ENCODE data around the gene PHACTR3.

PHACTR3 gene

DNA sequence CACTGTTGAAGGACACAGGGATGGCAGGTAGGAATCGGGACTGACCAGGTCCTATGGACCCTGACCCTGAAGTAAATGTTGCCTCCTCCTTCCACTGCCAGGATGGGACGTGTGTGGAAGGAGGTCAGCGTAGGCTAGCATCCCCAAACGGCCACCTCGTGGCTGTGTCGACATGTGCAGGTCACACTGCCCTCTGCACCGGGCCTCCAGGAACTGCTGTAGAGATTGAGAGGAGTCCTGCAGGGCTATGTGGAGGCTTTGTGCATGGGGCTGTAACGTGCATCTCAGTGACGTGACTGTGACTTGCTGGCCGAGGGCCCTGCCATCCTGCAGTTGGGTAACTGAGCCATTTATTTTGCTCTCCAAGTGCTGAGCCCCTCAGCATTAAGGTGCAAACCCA lies 149.5 kb downstream of the PHACTR3 start:
- Histone ChIP-seq H3K27ac (ENCODE audit: low read depth in 2 of 2, low read length in 2 of 2) (no peak overlapping the region), H3K9ac (ENCODE audit: low read depth in 1 of 2, low read length in 2 of 2) (no peak overlapping the region), H3K4me3 (ENCODE audit: low read length in 2 of 2) (no peak overlapping the region), H3K36me3 (ENCODE audit: control insufficient read depth in 2 of 2, insufficient read depth in 2 of 2, low read length in 2 of 2) (no peaks in the 10 kb centered on the region), H3K4me1 (ENCODE audit: control insufficient read depth in 2 of 2, insufficient read depth in 2 of 2, low read length in 2 of 2) (peaks cover 0 to 10% of the 10 kb centered on the region in 2 donors), H3K27me3 (ENCODE audit: control insufficient read depth in 2 of 2, insufficient read depth in 2 of 2, low read length in 2 of 2) (peaks cover 2 to 6% of the 10 kb centered on the region in 2 donors), H3K9me3 (ENCODE audit: control insufficient read depth in 2 of 2, low read length in 2 of 2) (no peaks in the 10 kb centered on the region)

DNA sequence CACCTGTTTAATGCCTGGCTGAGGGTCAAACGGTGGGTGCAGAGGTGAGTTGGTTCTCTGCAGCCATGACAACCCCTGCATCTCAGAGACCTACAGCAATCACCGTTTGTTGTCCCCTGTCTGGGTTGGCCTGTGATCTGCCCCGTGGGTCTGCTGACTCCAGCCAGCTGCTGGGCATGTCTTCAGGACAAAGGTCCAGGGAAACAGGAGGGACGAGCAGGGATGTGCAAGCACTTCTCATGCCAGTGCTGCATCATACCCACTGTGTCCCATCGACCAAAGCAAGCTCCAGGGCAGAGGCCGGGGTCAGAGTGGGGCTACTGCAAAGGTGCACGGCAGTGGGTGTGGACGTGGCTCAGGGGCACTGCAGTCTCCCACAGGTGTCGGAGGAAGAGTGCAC lies 150.2 kb downstream of the PHACTR3 start:
- peaks cover 2 to 6% of the 10 kb centered on the region in 2 donors for H3K27me3 ChIP-seq (ENCODE audit: control insufficient read depth in 2 of 2, insufficient read depth in 2 of 2, low read length in 2 of 2)
- H3K4me3 ChIP-seq (ENCODE audit: low read length in 2 of 2), result no peak overlapping the region
- H3K9ac ChIP-seq (ENCODE audit: low read depth in 1 of 2, low read length in 2 of 2), result no peak overlapping the region
- H3K4me1 ChIP-seq (ENCODE audit: control insufficient read depth in 2 of 2, insufficient read depth in 2 of 2, low read length in 2 of 2), result peaks cover 0 to 10% of the 10 kb centered on the region in 2 donors
- no peak overlapping the region for H3K27ac ChIP-seq (ENCODE audit: low read depth in 2 of 2, low read length in 2 of 2)
- H3K9me3 ChIP-seq (ENCODE audit: control insufficient read depth in 2 of 2, low read length in 2 of 2), result no peaks in the 10 kb centered on the region
- H3K36me3 ChIP-seq (ENCODE audit: control insufficient read depth in 2 of 2, insufficient read depth in 2 of 2, low read length in 2 of 2), result no peaks in the 10 kb centered on the region

- H3K4me3 ChIP-seq (ENCODE audit: low read length in 2 of 2), result no peak overlapping the region
- no peaks in the 10 kb centered on the region for H3K36me3 ChIP-seq (ENCODE audit: control insufficient read depth in 2 of 2, insufficient read depth in 2 of 2, low read length in 2 of 2)
- H3K9me3 ChIP-seq (ENCODE audit: control insufficient read depth in 2 of 2, low read length in 2 of 2), result no peaks in the 10 kb centered on the region
- no peak overlapping the region for H3K27ac ChIP-seq (ENCODE audit: low read depth in 2 of 2, low read length in 2 of 2)
- H3K27me3 ChIP-seq (ENCODE audit: control insufficient read depth in 2 of 2, insufficient read depth in 2 of 2, low read length in 2 of 2), result peaks cover 0 to 3% of the 10 kb centered on the region in 2 donors
- H3K4me1 ChIP-seq (ENCODE audit: control insufficient read depth in 2 of 2, insufficient read depth in 2 of 2, low read length in 2 of 2), result peaks cover 0 to 10% of the 10 kb centered on the region in 2 donors
- no peak overlapping the region for H3K9ac ChIP-seq (ENCODE audit: low read depth in 1 of 2, low read length in 2 of 2)
These were observed 151.9 kb downstream of the PHACTR3 start for GRCh38 chr20:59756241-59756640.

DNA sequence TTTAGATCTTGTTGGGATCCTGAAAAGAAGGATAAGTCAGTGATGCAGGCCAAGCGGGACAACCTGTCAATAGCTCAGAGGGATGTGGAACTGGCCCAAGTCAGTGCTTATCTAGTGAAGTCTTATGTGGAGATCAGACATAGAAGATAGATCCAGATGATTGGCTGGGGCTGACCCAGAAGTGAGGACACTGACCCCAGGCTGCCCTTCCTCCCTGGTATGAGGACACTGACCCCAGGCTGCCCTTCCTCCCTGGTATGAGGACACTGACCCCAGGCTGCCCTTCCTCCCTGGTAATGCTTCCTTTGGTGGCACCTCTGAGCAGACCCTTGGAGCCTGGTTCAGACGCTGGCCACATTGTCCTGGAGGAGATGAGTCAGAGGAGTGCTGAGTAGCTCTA lies 159.7 kb downstream of the PHACTR3 start:
- Histone ChIP-seq H3K4me1 (ENCODE audit: control insufficient read depth in 2 of 2, insufficient read depth in 2 of 2, low read length in 2 of 2) (no peaks in the 10 kb centered on the region), H3K4me3 (ENCODE audit: low read length in 2 of 2) (no peak overlapping the region), H3K36me3 (ENCODE audit: control insufficient read depth in 2 of 2, insufficient read depth in 2 of 2, low read length in 2 of 2) (no peaks in the 10 kb centered on the region), H3K27me3 (ENCODE audit: control insufficient read depth in 2 of 2, insufficient read depth in 2 of 2, low read length in 2 of 2) (no peaks in the 10 kb centered on the region), H3K9ac (ENCODE audit: low read depth in 1 of 2, low read length in 2 of 2) (no peak overlapping the region), H3K27ac (ENCODE audit: low read depth in 2 of 2, low read length in 2 of 2) (no peak overlapping the region), H3K9me3 (ENCODE audit: control insufficient read depth in 2 of 2, low read length in 2 of 2) (no peaks in the 10 kb centered on the region)

DNA sequence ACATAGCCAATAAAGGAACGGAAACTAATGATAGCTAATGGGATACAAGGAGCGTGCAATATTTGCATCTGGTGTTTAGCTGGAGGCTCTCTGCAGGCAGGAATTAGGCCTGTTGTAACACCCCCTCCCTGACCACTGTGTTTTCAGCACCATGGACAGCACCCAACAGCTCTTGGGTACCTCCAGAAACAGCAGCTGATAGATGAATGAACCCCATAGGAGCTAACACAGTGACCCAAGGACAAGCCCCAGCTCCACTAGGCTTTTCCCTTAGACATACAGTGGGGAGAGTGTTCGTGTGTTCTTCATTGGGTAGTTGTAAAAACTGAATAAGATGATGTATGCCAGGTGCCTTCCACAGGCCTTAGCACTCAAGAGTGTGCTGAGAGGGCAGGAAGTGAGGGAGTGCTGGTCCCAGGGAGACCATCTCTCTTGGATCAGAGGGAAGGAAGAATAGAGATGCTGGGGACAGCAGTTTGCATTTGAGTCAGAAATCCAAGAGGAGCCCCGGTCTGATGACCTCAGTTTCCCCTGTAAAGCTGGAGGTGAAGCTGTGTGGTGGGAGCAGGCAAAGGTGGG lies 161.3 kb downstream of the PHACTR3 start:
- no peaks in the 10 kb centered on the region for H3K36me3 ChIP-seq (ENCODE audit: control insufficient read depth in 2 of 2, insufficient read depth in 2 of 2, low read length in 2 of 2)
- H3K4me3 ChIP-seq (ENCODE audit: low read length in 2 of 2), result no peak overlapping the region
- no peak overlapping the region for H3K9ac ChIP-seq (ENCODE audit: low read depth in 1 of 2, low read length in 2 of 2)
- no peaks in the 10 kb centered on the region for H3K4me1 ChIP-seq (ENCODE audit: control insufficient read depth in 2 of 2, insufficient read depth in 2 of 2, low read length in 2 of 2)
- H3K27me3 ChIP-seq (ENCODE audit: control insufficient read depth in 2 of 2, insufficient read depth in 2 of 2, low read length in 2 of 2), result no peaks in the 10 kb centered on the region
- H3K9me3 ChIP-seq (ENCODE audit: control insufficient read depth in 2 of 2, low read length in 2 of 2), result no peaks in the 10 kb centered on the region
- no peak overlapping the region for H3K27ac ChIP-seq (ENCODE audit: low read depth in 2 of 2, low read length in 2 of 2)

DNA sequence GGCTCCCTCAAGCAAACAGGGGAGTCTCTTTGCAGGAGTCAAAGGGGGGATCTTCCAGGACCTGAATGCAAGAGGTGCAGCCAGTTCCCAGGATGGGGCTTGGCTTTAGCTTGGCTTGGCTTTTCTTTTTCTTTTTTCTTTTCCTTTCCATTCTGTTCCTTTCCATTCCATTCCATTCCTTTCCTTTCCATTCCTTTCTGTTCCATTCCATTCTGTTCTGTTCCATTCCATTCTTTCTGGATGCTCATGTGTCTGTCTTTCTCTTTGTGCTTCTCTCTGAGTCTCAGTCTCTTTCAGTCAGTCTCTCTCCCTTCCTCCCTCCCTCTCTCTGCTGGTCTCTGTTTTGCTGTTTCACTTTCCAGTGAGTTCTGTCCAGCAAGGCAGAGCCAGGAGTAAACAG lies 163.3 kb downstream of the PHACTR3 start:
- H3K4me1 ChIP-seq (ENCODE audit: control insufficient read depth in 2 of 2, insufficient read depth in 2 of 2, low read length in 2 of 2), result no peaks in the 10 kb centered on the region
- no peaks in the 10 kb centered on the region for H3K9me3 ChIP-seq (ENCODE audit: control insufficient read depth in 2 of 2, low read length in 2 of 2)
- H3K4me3 ChIP-seq (ENCODE audit: low read length in 2 of 2), result no peak overlapping the region
- H3K27ac ChIP-seq (ENCODE audit: low read depth in 2 of 2, low read length in 2 of 2), result no peak overlapping the region
- H3K27me3 ChIP-seq (ENCODE audit: control insufficient read depth in 2 of 2, insufficient read depth in 2 of 2, low read length in 2 of 2), result no peaks in the 10 kb centered on the region
- H3K36me3 ChIP-seq (ENCODE audit: control insufficient read depth in 2 of 2, insufficient read depth in 2 of 2, low read length in 2 of 2), result no peaks in the 10 kb centered on the region
- no peak overlapping the region for H3K9ac ChIP-seq (ENCODE audit: low read depth in 1 of 2, low read length in 2 of 2)

GRCh38 chr20:59770270-59770669 lies 165.9 kb downstream of the PHACTR3 start:
- Histone ChIP-seq H3K27ac (ENCODE audit: low read depth in 2 of 2, low read length in 2 of 2) (no peak overlapping the region), H3K9me3 (ENCODE audit: control insufficient read depth in 2 of 2, low read length in 2 of 2) (no peaks in the 10 kb centered on the region), H3K36me3 (ENCODE audit: control insufficient read depth in 2 of 2, insufficient read depth in 2 of 2, low read length in 2 of 2) (no peaks in the 10 kb centered on the region), H3K4me3 (ENCODE audit: low read length in 2 of 2) (no peak overlapping the region), H3K27me3 (ENCODE audit: control insufficient read depth in 2 of 2, insufficient read depth in 2 of 2, low read length in 2 of 2) (no peaks in the 10 kb centered on the region), H3K4me1 (ENCODE audit: control insufficient read depth in 2 of 2, insufficient read depth in 2 of 2, low read length in 2 of 2) (no peaks in the 10 kb centered on the region), H3K9ac (ENCODE audit: low read depth in 1 of 2, low read length in 2 of 2) (no peak overlapping the region)

DNA sequence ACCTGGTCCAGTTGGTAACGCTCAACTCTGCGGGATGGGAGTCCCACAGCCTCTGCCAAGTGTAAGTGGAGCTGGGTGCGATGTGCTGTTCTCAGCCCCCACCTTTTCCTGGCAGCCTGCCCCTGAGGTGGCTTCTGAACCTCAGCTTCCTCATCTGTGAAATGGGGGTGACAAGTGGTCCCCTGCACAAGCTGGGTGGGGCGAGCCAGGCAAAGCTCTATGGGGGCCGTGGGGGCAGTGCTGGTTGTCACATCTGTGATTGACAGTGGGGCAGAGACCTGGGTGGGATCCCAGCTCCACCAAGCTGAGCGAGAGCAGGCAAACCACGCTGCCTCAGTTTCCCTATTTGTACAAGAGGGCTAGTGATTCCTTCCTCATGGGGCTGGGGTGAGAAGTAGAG lies 166.5 kb downstream of the PHACTR3 start:
- Histone ChIP-seq H3K4me3 (ENCODE audit: low read length in 2 of 2) (no peak overlapping the region), H3K27ac (ENCODE audit: low read depth in 2 of 2, low read length in 2 of 2) (no peak overlapping the region), H3K27me3 (ENCODE audit: control insufficient read depth in 2 of 2, insufficient read depth in 2 of 2, low read length in 2 of 2) (no peaks in the 10 kb centered on the region), H3K36me3 (ENCODE audit: control insufficient read depth in 2 of 2, insufficient read depth in 2 of 2, low read length in 2 of 2) (no peaks in the 10 kb centered on the region), H3K9ac (ENCODE audit: low read depth in 1 of 2, low read length in 2 of 2) (no peak overlapping the region), H3K4me1 (ENCODE audit: control insufficient read depth in 2 of 2, insufficient read depth in 2 of 2, low read length in 2 of 2) (no peaks in the 10 kb centered on the region), H3K9me3 (ENCODE audit: control insufficient read depth in 2 of 2, low read length in 2 of 2) (no peaks in the 10 kb centered on the region)

GRCh38 chr20:59771506-59772372 lies 167.4 kb downstream of the PHACTR3 start:
- no peaks in the 10 kb centered on the region for H3K36me3 ChIP-seq (ENCODE audit: control insufficient read depth in 2 of 2, insufficient read depth in 2 of 2, low read length in 2 of 2)
- H3K27ac ChIP-seq (ENCODE audit: low read depth in 2 of 2, low read length in 2 of 2), result no peak overlapping the region
- H3K9ac ChIP-seq (ENCODE audit: low read depth in 1 of 2, low read length in 2 of 2), result no peak overlapping the region
- H3K9me3 ChIP-seq (ENCODE audit: control insufficient read depth in 2 of 2, low read length in 2 of 2), result no peaks in the 10 kb centered on the region
- no peaks in the 10 kb centered on the region for H3K27me3 ChIP-seq (ENCODE audit: control insufficient read depth in 2 of 2, insufficient read depth in 2 of 2, low read length in 2 of 2)
- no peaks in the 10 kb centered on the region for H3K4me1 ChIP-seq (ENCODE audit: control insufficient read depth in 2 of 2, insufficient read depth in 2 of 2, low read length in 2 of 2)
- H3K4me3 ChIP-seq (ENCODE audit: low read length in 2 of 2), result no peak overlapping the region

DNA sequence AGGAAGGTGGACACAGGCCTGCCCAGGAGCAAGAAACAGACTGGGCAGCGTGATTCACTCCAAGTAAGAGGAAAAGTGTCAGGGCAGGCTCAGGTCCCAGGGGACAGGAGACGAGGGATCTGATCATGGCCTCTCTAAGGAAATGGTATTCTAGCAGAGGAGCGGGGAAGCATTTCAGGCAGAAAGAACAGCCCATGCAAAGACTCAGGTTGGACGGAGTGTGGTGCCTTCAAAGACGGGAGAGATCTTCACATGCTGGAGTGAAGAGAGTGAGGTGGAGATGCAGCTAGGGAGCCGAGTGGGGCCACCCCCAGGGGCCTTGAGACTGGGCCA lies 168.0 kb downstream of the PHACTR3 start:
- no peaks in the 10 kb centered on the region for H3K9me3 ChIP-seq (ENCODE audit: control insufficient read depth in 2 of 2, low read length in 2 of 2)
- no peak overlapping the region for H3K27ac ChIP-seq (ENCODE audit: low read depth in 2 of 2, low read length in 2 of 2)
- no peaks in the 10 kb centered on the region for H3K27me3 ChIP-seq (ENCODE audit: control insufficient read depth in 2 of 2, insufficient read depth in 2 of 2, low read length in 2 of 2)
- no peak overlapping the region for H3K9ac ChIP-seq (ENCODE audit: low read depth in 1 of 2, low read length in 2 of 2)
- no peaks in the 10 kb centered on the region for H3K36me3 ChIP-seq (ENCODE audit: control insufficient read depth in 2 of 2, insufficient read depth in 2 of 2, low read length in 2 of 2)
- H3K4me1 ChIP-seq (ENCODE audit: control insufficient read depth in 2 of 2, insufficient read depth in 2 of 2, low read length in 2 of 2), result no peaks in the 10 kb centered on the region
- H3K4me3 ChIP-seq (ENCODE audit: low read length in 2 of 2), result no peak overlapping the region
